CD4-positive, alpha-beta T cell treated with Interleukin-6 for 4 hours (primary cell): Measurements from ENCODE around the gene NMBR.
"Not testable (repeated sequence)": the region's sequence is repeated elsewhere in the genome, so short reads cannot be mapped to it uniquely, and the experiment has no call there.

Source experiments
- DNase-seq: peaks from one replicate; pipeline ENCODE4 v3.0.0-alpha.2; 2020; ENCODE audit warnings: mixed read lengths

Gene NMBR

GRCh38 chr6:142154336-142154735 is 7.4 kb upstream of the NMBR start:
- no peak for DNase-seq

GRCh38 chr6:142153196-142153595 is 6.3 kb upstream of the NMBR start:
- DNase-seq, result no peak

- no peak for DNase-seq
Observed at GRCh38 chr6:142152746-142153145, 5.8 kb upstream of the NMBR start.

GRCh38 chr6:142141531-142141930 is 5.4 kb downstream of the NMBR start:
- not testable (repeated sequence) for DNase-seq

GRCh38 chr6:142138876-142139275 is 8.0 kb downstream of the NMBR start:
- no peak for DNase-seq

- DNase-seq, result no peak
Observed at GRCh38 chr6:142132625-142133024, 14.3 kb downstream of the NMBR start, which contains the start of gene GJE1. TSS of gene GJE1 (plus strand) at chr6:142132925. CDS start at chr6:142133159, 234 bp downstream.

- DNase-seq, result no peak
Observed at GRCh38 chr6:142130814-142131213, 16.1 kb downstream of the NMBR start.

GRCh38 chr6:142121342-142121741 is 25.6 kb downstream of the NMBR start:
- no peak for DNase-seq

GRCh38 chr6:142118925-142119324 is 28.0 kb downstream of the NMBR start:
- DNase-seq, result no peak

- DNase-seq, result no peak
Observed at GRCh38 chr6:142118328-142118727, 28.6 kb downstream of the NMBR start.

GRCh38 chr6:142117366-142117765 is 29.6 kb downstream of the NMBR start:
- no peak for DNase-seq

- peak; percentile 72 for DNase-seq
Observed at GRCh38 chr6:142112451-142113061, 34.4 kb downstream of the NMBR start.

- not testable (repeated sequence) for DNase-seq
Observed at GRCh38 chr6:142110820-142111219, 36.1 kb downstream of the NMBR start.

GRCh38 chr6:142104820-142105219 is 42.1 kb downstream of the NMBR start:
- not testable (repeated sequence) for DNase-seq

- DNase-seq, result no peak
Observed at GRCh38 chr6:142088858-142089216, 58.1 kb downstream of the NMBR start.

GRCh38 chr6:142087950-142088857 is 58.7 kb downstream of the NMBR start:
- no peak for DNase-seq

GRCh38 chr6:142079130-142079529 is 67.8 kb downstream of the NMBR start:
- no peak for DNase-seq

- DNase-seq, result no peak
Observed at GRCh38 chr6:142075516-142076101, 71.3 kb downstream of the NMBR start.

GRCh38 chr6:142074516-142074915 is 72.4 kb downstream of the NMBR start:
- no peak for DNase-seq

- no peak for DNase-seq
Observed at GRCh38 chr6:142071981-142072380, 74.9 kb downstream of the NMBR start.

- DNase-seq, result no peak
Observed at GRCh38 chr6:142068416-142068815, 78.5 kb downstream of the NMBR start.

GRCh38 chr6:142062861-142063260 is 84.1 kb downstream of the NMBR start:
- not testable (repeated sequence) for DNase-seq

GRCh38 chr6:142058551-142059290 is 88.2 kb downstream of the NMBR start:
- no peak for DNase-seq
